GM19328 (cell line): ENCODE data around the gene FNDC11.

Source experiments
- ATAC-seq: cut with Tn5 transposase; IDR thresholded peaks from one replicate; pipeline ENCODE4 v1.9.1; 2021; ENCODE audit warnings: mild to moderate bottlenecking, moderate library complexity; ENCODE audit not compliant: unreplicated experiment

FNDC11 gene

DNA sequence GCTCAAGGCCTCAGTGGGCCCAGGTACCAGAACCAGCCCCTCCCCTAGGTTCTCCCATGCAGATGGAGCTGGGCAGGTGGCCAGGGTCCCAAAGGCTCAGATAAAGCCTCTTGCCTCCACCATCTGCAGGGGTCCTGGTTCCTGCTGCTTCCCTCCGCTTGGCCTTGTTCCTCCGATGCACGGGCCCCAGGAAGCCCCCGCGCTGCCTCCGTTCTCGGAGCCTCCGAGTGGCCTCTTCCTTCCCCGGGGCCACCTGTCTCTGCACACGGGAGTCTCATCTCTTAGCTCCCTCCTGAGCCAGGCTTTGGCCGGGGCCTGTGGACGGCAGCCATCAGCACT, 14.9 kb upstream of the FNDC11 start:
- no peak for ATAC-seq

DNA sequence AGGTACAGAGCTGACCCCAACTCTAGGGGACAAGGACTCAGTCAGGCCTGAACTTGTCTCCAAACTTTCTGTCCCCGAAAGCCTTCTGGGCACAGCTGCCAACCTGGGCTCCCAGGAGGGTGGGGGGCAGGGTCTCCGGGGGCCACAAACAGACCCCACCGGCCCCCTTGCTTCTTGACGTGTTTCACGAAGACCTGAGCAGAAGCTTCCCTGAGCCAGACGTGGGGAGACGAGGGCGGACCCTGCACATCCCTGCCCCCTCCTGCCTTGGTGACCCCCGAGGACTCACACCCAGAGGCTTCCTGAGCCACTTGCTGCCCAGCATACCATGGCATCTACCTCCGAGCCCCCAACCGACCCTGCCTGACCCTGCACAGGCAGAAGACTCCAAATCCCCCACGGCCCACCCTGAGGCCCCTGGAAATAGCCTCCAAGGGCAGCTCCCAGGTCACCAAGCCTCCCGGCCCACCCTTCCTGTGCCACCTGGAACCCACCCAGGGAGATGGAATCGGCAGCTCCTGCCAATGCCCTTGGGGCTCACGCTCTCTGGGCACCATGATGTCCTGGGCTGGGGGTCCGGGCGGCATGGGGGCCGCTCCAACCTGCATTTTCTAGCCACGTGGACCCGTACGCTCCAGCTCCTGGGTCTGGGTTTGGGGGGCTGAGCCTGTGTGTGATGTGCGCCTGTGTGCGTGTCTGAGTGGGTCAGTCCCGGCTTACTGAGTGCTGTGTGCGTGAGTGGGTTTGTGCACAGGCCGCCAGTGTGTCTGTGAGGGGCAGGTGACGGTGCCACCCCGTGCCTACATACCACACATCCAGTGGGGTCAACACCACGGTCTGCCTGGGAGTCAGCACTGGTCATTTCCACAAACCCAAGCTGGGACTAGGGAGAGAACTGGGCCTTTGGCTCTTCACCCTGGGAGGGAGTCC, 14.3 kb upstream of the FNDC11 start:
- no peak for ATAC-seq

- ATAC-seq, result no peak
Observed at GRCh38 chr20:63540417-63541186, 13.4 kb upstream of the FNDC11 start.

DNA sequence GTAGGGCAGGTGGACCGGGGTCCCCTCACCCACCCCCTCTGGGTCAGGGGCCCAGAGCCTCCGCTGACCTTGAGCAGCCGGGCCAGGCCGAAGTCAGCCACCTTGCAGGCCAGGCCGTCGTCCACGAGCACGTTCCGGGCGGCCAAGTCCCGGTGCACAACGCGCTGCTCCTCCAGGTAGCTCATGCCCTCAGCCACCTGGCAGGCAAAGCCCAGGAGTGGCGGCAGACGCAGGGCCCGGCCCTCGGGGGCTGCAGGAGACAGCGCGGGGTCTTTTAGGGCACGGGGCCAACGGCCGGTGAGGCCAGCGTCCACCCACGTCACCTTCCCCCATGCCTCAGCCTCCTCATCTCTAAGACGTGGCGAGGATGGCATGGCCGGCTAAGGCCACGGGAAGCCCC, 12.6 kb upstream of the FNDC11 start:
- ATAC-seq, result no peak

- ATAC-seq, result no peak
Observed at GRCh38 chr20:63542031-63542559, 11.9 kb upstream of the FNDC11 start.

- no peak for ATAC-seq
Observed at GRCh38 chr20:63542696-63543095, 11.3 kb upstream of the FNDC11 start.

- ATAC-seq, result no peak
Observed at GRCh38 chr20:63543131-63543530, 10.8 kb upstream of the FNDC11 start.

GRCh38 chr20:63543733-63544132, 10.2 kb upstream of the FNDC11 start:
- no peak for ATAC-seq

GRCh38 chr20:63544241-63544957, 9.6 kb upstream of the FNDC11 start:
- ATAC-seq, result no peak

DNA sequence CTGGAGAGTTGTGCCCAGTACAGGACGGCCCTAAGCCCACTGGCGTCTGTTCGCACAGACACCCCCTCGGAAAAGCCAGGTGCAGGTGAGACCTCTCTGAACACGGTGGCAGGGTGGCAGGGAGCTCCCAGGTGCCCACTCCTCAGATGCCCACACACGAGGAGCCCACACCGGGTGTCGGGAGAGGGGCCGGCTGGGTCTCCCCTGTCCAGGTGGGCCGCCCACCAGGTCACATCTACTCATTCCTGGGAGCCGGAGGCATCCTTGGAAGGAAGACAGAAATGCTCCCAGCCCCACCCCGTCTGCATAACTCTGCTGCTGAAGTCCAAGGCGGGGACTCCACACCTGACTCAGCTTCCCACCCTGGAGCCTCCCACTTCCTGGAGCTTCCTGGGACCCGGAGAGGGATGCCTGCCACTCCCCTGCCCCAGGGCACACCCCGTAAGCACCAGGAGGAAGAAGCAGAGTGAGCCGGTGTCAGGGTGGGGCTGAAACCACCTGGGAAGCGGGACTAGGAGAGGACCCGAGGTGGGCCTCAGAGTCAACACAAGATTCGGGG, 8.9 kb upstream of the FNDC11 start:
- ATAC-seq, result no peak

- ATAC-seq, result no peak
Observed at GRCh38 chr20:63545814-63546213, 8.1 kb upstream of the FNDC11 start.

DNA sequence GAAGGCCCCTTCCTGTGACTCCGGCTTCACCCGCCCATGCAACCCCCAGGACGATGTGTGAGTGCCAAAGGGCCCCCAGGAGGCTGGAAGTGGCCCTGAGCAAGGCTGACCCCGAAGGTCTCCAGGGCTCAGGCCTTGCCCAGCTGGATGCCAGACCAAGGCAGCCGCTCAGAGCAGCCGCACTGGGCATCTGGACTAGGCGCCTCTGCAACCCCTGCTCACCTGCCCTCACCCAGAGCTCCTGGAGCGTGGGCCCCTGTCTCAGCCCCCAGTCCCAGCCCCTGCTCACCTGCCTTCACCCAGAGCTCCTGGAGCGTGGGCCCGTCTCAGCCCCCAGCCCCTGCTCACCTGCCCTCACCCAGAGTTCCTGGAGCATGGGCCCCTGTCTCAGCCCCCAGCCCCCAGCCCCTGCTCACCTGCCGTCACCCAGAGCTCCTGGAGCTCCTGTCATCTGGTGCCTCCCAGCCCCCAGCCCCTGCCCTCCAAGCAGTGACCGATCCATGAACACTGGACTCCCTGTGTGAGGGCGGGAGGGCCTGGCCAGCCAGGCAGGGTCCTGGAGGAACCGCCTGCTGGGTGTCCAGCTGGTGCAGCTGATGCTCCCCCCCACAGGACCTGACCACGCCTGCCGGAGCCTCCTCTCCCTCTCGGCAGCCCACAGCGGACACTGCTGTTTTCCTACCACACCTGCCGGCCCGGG, 7.6 kb upstream of the FNDC11 start:
- no peak for ATAC-seq

DNA sequence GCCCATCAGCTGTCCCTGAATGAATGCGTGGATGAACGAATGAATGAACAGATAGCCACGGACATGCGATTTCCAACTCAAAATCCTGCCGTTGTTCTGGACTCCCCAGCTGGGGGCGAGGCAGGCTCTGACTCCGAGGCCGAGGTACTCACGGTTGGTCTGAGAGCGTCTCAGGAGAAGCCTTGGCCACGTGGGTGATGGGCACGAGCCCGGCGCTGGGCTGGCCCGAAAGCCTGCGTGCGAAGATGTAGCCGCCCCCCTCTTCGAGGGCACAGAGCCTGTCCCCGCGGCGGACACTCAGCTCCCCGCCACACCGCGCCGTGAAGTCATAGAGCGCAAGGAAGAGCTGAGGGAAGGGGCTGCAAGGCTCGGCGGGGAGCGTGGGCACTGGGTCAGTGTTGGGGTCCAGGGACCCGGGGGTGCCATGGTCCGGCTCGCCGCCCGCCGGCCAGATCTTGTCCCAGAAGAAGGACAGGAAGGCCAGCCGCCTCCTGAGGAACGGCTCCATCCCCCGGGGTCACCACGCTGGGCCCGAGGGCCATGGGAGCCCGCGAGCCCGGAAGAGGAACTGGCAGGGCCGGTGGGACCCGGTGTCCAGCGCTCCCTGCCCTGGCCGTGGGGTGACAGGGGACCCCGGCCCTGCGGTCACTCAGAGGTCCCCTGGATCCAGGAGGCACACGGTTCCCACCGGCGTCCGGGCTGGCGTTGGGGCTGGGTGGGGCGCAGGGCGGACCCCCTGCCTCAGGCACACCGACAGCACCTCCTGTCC, 6.8 kb upstream of the FNDC11 start:
- no peak for ATAC-seq

- no peak for ATAC-seq
Observed at GRCh38 chr20:63547725-63548480, 6.1 kb upstream of the FNDC11 start, which contains the start of gene SRMS. Gene SRMS (minus strand): TSS chr20:63547749. CDS start chr20:63547463, 286 bp downstream.

DNA sequence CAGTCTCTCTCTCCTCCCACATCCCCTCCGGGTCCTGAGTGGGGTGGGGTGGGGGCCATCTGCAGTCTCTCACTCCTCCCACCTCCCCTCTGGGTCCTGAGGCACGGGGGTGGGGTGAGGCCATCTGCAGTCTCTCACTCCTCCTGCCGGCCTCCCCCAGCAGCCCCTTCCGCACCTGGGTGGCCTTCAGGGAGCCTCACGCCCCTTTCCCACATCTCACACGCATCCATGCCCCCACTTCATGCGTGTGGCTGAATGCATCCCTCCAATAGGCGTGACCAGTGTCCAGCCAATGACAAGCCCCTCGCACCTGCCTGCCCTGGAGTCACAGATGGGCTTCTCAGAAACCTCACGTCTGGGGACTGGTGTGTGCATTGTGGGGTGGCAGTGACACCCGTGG, 5.4 kb upstream of the FNDC11 start:
- no peak for ATAC-seq

- ATAC-seq, result no peak
Observed at GRCh38 chr20:63549019-63549418, 4.9 kb upstream of the FNDC11 start.

GRCh38 chr20:63549679-63550282, 4.2 kb upstream of the FNDC11 start:
- no peak for ATAC-seq

DNA sequence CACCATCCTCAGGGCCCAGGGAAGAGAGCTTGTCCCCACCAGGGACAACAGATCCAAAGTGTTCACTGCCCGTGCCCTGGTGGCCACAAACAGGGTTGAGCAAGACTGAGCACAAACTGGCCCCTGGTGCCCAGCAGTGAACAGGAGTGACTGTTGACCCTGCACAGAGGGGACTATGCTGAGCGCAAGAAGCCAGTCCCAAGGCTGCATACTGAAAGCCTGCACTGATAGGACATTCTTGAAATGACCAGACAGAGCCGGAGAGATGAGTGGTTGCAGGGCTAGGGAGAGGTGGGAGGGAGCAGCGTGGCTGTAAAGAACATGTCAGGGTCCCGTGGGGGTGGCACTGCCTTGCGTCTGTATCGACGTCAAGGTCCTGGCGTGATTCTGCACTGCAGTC, 2.9 kb upstream of the FNDC11 start:
- no peak for ATAC-seq
